HG02588 (cell line): ENCODE data around the gene AGPAT3.

Source experiments
- ATAC-seq: cut with Tn5 transposase; IDR thresholded peaks from one replicate; pipeline ENCODE4 v1.9.1; 2021; ENCODE audit warnings: mild to moderate bottlenecking, moderate library complexity; ENCODE audit not compliant: unreplicated experiment

The AGPAT3 gene

DNA sequence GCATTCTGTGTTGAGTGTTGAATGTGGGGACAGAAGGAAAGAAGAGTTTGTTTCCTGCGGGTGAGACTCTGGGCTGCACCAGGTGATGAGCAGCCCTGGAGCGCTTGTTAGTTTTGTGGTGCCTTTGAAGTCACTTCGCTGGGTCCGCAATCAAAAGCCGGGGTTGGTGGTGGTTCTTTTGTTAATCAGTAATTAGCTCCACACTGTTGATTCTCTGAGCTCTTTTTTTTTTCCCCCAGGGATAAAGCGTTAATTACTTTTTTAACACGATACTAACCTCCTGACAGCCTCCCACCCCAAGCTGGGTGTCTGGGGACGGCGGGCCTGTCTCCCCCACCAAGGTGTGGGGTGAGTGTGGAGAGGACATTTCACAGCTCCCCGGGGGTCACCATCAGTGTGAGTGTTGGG lies 56.6 kb downstream of the AGPAT3 start:
- ATAC-seq, result no peak

DNA sequence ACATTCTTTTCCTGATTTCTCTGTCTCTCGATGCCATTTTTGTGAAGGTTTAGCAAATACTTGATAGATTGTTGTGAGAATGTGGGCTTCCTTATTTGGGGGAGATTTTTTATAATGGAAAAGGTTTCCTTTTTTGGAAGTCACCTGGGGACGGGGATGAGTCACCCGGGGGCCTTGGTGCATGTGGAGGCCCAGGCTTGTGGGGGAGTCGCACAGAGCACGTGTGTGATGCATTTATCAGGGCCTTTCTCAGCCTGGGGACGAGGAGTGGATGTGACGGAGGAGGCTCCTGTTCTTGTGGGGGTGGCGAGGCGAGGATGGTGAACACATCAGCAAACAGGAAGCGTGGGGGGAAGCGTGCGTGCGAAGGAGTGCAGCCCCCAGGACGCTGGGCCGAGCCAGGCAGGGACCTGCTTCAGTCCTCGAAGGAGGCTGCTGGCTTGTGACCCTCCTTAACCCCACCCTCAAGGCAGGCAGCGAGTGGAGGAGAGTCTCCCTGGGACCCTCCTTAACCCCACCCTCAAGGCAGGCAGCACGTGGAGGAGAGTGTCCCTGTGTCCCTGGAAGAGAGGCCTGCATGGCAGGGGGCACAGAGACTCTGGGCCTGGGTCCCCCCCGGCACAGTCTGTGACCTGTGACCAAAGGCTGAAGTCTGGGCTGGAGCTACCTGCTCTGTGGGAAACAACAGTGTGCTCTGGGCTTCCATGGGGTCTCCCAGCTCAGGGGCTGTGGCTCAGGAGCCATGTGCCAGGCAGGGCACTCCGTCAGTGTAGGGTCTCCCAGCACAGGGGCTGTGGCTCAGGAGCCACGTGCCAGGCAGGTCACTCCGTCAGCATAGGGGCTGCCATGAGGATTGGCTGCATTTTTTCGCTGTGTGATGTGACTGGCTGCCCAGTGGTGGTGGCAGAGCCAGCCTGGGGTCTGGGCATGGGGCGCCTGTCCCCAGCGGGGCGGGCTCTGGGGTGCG lies 57.2 kb downstream of the AGPAT3 start:
- ATAC-seq, result no peak

DNA sequence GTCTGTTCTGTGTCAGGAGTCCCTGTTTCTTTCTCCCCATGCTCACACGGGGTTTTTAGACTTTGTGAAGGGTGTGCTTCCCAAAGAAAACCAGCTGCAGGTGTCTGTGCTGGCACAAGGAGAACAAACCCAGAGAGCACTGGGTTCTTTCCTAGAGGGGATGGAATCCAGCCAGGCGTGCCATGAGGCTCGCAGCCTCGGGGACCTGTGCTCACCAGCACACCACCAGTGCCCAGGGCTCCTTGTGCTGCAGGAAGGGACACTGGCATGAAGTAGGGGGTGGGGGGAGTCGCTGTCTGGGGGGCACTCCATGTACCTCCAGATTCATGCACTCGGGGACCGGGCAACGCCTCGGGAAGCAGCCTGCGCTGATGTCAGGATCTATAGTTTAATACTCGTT lies 57.9 kb downstream of the AGPAT3 start:
- no peak for ATAC-seq

DNA sequence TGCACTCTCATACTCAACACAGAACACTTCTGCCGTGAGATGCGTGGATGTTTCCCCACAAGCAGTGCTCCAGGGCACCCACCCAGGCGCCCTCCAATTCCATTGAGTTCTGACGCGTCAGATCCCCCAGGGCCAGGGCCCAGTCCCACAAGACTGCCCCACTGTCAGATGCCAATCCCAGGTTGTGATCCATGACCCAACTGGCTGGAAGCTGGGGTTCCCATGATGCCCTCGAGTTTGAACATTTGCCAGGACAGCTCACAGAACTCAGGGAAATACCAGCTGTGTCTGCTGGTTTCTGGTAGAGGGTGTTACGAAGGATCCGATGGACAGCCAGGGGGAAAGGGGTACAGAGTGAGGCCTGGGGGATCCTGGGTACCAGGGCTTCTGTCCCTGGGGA lies 58.4 kb downstream of the AGPAT3 start:
- no peak for ATAC-seq

DNA sequence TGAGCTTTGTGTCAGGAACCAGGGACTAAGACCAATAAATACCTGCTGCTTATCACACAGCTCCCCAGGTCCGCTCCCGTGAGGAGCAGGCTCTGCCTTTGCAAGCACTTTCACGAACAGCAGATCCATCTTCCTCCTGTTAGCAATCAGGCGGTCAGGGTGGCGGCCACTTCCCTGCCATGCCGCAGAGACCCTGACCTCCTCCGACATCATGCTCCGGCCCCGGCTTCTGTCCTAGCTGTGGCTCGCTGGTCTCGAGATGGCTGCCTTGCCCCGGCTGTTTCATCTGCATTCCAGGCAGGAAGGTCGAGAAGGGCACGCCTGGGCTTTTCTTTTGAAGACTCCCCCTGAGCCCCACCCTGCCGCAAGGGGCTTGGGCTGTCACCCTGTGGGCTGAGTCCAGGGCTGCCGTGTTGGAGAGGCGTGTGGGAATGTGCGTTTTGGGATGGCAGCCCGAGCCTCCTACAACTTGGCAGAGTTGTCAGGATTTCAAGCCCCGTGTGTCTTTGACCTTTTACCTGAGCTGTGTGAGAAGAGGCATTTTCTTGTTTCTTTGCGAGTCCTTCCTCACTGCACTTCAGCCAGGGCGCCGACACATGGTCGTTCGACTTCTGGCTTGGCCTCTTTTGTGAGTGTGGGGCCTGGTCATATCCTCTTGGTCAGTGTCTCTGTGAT lies 59.5 kb downstream of the AGPAT3 start:
- no peak for ATAC-seq

DNA sequence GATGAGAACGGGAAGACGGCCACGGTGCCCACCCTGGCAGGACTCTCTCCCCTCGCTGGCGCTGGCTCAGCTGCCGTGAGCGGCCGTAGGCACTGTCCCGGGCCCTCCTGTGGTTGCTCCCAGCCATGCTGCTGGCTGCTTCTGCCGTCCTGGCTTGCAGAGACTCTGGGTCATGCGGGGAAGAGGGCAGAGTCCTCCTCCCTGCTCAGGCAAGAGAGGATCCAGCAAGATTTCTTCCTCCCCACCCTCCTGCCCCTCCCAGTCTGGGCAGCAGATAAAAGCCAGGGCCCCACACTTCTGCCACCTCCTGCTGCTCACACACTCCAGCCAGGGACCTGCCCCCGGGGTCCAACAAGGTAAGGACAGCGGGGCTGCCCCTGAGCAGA lies 60.1 kb downstream of the AGPAT3 start:
- ATAC-seq, result no peak

DNA sequence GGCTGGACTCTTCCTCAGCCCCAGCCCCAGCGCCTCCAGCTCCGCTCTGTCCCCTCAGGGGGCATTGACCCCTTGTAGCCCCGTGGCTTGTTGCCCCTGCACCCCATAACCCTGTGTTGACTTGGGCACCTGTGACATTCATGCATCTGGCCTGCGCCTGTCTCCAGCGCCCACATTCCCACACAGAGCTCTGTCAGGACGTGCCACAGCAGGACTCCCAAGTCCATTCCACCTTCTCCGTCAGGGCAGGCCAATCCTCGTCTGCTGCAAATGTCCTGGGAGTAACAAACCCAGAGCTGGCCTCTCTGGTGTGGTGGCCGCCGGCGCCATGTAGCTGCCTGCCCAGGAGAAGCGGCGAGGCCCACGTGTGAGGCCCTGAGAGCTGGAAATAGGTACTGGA lies 60.6 kb downstream of the AGPAT3 start:
- no peak for ATAC-seq

DNA sequence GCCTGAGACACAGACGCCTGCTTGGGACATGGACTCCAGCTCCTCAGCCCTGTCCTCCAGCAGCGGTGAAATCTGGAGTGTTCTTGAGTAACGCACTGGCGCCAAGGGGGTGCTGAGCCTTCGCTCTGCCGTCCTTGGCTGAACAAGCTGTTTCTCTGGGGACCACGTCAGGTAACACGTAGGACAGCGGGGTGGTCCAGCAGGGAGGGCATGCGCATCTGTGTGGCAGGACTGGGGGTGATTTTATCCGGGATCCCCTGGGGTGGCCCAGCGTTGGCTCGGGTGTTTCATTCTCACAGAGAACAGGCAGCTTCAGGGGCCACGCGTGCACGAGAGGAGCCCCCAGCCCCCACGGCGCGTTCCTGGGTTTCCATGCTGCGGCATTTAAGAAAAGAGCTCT lies 61.2 kb downstream of the AGPAT3 start:
- no peak for ATAC-seq

DNA sequence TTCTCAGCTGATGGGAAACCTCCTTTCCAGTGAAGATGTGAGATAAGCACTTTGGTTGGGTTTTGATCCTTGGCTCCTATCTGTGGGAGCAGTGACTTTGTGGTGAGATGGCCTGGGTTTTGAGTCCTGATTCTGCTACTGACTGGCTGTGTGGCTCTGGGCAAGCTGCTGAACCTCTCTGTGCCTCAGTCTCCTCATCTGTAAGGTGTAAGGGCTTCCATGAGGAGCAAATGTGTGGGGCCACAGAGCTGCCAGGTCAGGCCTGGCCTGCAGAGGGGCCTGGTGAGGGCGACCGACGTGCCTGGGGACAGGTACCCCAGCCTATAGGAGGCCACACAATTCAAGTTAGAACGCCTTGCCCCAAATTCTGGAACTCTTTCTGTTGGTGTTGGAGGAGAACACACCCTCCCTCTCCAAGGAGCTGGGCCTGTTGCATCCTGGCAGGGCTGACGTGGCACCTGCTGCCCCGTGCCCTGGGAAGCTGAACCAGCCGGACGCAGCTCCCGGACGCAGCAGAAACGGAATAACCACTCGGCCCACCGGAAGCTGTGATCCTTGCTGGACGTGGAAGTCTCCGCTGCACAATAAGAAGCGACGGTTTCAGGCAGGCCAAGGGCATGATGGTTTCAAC lies 62.7 kb downstream of the AGPAT3 start:
- ATAC-seq, result no peak

DNA sequence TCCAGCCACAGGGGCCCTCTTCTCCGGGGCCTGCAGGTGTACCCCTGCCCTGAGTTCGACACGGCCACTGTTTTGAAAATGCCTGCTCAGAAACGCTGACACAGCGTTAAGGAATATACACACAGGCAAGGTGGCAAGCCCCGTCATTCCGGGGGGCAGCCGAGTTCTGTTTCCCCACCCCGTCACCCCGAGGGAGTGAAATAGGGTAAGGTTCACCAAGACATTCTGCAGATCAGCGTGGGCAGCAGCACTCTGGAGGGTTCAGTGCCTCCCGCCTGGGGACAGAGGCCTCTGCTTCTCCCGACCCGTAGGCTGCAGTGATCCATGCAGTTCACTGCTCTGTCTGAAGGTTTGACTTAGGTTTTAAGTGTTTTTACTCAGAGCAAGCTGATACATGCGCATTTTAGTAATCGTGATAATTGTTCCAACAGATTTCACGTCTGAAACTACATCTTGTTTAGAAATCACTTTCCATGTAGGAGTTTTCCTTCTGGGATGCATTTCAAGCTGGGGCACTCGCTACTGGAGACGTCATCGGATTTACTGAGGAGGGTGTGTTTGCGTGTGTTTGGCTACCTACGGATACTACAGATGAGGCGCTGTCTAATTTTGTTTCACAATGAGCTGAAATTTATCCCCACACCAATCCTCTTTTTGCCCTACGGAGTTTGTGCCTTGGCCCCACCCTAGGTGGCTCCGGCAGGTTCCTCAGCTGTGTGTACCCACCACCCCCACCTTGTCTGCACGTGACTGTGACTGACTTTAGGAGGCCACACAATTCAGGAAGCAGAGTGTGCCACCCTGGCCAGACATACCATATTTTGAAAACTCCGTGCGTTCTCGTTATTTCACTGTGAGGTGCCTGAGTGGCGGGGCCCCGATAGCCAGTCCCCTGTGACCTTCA lies 63.5 kb downstream of the AGPAT3 start:
- no peak for ATAC-seq

DNA sequence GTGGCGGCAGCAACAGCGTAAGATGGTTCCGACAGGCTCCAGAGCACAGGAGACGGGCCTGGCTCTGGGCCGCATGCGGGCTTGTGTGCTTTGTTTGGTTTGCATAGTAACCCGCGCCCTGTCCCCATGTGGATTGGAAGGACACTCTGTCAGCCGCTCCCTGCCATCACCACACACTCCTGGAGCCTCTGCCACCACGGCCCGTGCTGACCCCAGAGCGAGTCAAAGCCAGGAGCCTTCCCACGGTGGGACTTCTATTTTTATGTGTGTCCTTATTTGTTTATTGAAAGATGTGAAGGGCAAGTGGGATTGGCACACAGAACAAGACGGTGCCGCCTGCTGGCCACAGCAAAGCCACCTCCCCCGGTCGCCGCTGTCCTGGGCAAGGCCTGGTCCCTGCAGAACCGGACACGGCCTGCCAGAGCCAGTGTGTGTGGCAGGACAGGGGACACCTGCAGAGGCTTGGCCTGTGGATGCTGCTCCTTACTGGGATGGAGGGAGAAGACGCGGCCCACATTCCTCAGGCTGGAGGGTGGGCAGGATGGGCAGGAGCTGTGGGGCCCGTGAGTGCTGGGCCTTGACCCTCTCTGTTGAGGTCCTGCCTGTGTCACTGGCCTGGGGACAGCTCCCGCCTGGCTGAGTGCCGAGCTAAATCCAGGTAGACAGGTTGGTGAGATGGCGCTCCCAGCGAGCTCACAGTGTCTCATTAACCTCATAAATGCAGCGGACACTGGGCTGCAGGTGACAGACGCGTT lies 64.4 kb downstream of the AGPAT3 start:
- no peak for ATAC-seq

DNA sequence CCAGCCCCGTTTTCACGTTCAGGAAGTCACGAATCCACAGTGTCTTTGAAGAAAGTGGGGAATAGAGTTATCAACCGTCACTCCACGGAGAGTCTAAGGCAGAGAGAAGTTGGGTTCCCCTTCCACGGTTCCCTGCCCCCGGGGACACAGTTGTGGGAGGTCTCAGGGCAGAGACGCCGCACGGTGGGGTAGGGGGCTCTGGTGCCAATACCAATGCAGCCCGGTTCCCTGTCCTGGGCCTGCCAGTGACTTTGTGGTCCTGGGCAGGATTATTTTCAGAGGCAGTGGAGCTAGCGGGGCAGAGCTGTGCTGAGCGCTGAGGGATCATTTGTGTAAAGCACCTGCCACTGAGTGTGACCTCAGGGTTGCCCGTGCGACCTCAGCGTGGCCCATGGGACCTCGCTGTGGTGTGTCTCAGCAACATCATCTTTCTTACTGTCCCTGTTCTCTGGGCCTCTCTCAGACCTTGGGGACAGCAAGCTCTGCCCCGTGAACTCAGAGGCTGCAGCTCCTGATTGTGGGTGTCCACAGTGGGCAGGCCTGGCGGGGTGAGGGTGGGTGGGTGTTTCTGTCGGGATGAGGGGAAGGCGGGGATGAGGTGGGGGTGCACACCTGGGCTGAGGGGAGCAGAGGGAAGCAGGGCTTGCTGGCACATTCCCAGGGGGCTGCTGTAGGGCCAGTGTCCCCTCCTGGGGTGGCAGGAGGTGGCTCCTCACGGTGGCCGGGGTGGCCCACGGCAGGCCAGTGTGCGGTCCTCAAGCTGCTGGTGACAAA lies 65.2 kb downstream of the AGPAT3 start:
- ATAC-seq, result no peak

DNA sequence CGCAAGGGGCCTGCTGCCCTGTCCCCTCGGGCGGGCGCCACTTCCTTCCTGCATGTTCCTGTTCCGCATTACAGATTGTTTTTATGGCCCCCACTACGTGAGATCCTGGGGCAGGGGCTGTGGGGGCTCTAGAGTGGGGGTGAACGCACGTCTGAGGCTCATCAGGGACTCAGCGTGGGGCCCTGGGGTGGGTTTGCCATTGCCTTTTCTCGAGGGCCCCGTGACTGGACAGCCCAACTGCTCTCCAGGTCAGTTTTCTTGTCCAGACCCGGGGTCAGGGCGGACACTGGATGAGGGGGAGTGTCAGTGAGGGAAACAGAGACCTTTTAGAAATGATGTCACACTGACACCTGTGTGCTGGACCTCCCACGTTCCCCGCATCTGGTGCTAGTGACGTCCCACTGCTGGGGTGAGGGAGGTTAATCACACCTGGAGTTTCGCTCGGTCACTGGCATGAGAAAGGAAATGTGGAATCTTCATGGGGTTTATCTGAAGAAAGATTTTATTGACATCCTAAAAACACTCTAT lies 65.9 kb downstream of the AGPAT3 start:
- ATAC-seq, result no peak

DNA sequence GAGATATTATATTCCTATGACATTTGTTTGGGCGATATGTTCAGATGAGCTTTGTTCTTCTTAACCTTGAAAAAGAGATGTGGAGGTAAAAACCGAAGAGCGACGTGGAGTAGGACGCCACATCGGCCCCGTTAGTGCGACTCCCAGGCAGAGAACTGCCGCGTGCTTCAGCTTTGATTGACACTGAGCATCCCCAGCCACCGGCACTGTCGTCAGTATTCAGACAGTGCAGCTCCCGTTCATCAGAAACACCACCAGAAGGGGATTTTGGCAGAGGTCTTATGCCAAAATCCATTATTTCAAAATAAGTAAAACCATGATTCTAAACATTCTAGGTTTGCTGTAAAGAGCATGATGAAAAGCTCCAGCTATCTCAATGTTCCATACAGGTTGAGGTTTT lies 66.5 kb downstream of the AGPAT3 start:
- ATAC-seq, result no peak

DNA sequence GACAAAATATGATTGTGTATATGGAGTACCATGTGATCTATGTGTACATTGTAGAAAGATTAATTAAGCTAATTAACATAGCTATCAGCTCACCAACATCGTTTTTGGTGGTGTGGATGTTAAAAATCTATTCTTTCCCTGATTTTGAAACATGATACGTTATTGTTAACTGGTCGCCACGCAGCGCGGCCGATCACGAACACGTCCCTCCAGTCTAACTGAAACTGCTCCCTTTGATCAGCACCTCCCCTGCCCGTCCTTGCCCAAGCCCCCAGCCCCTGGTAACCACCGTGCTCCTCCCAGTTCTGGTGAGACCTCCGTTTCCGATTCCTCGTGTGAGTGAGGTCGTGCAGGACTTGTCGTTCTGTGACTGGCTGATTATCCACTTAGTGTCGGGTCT lies 67.0 kb downstream of the AGPAT3 start:
- ATAC-seq, result no peak

DNA sequence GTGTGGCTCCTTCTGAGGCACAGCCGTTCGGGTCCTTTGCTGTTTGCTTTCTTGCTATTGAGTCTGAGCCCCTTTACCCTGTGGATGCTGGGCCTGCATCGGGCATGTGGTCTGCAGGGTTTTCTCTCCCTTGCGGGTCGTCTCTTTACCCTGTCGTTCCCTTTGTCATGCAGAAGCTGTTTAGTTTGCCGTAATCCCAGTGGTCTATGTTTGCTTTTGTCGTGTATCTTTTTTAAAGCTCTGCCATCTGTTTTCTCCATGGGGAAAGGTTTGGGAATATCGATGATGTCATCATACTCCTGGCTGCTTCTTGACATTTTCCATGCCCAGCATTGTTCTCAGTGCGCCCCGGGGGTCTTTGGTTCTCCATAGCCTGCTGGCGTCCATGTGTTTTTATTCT lies 68.2 kb downstream of the AGPAT3 start:
- ATAC-seq, result no peak

DNA sequence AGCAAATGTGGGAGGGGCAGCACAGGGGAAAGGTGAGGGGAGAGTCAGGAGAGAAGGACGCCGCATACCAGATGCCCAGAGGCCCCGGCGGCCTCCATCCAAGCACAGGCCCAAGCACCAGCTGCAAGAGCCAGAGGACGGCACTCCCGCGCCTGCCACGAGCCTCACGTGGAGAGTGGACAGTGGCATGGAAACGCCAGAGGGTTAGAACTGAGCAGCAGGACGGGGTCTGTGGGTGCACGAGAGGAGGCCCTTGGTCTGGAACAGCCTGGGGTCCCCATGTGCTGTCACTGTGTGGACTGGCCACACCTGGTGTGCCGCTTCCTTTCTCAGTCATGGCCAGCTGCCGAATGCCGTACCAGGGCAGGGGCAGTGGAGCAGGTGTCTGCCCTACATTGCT lies 68.7 kb downstream of the AGPAT3 start:
- no peak for ATAC-seq

DNA sequence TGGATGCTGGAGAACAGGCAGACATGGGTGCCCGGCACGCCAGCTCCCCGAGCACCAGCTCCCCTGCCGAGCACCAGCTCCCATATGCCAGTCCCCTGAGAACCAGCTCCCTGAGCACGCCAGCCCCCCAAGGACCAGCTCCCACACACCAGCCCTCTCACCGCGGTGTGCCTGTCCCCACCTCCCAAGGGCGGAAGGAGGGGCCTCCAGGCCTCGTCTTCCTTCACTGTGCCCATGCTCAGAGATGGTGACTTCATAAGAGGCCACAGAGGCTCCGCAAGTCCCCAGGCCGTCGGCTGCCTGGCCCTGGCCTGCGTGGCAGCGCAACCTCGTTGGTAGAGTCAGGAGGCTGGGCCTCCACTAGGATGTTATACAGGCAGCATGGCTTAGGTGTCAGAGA lies 69.1 kb downstream of the AGPAT3 start:
- ATAC-seq, result no peak
